WI38 (cell line): ENCODE results near the gene MBD1.

Experiments used
- H3K4me3 ChIP-seq: 2 replicates; pipeline ENCODE4 v1.5.1; 2011; ENCODE audit warnings: low read depth, mild to moderate bottlenecking, control low read depth, low read length
- CTCF ChIP-seq: IDR thresholded peaks from 2 replicates; pipeline ENCODE4 v1.5.1; 2012; ENCODE audit warnings: low read depth, mild to moderate bottlenecking, control low read depth, low read length

The MBD1 gene

GRCh38 chr18:50299626-50300388 is 18.5 kb upstream of the MBD1 start:
- no peak for TF ChIP-seq CTCF
- no peak overlapping the region for H3K4me3 ChIP-seq

GRCh38 chr18:50298443-50299284 is 17.3 kb upstream of the MBD1 start:
- peak overlapping the region; percentile 58 for H3K4me3 ChIP-seq
- TF ChIP-seq CTCF: no peak

GRCh38 chr18:50297621-50298442 is 16.5 kb upstream of the MBD1 start:
- peak overlapping the region; percentile 58 for H3K4me3 ChIP-seq

GRCh38 chr18:50293039-50293438 is 11.7 kb upstream of the MBD1 start:
- TF ChIP-seq CTCF: no peak
- no peak overlapping the region for H3K4me3 ChIP-seq

More at GRCh38 chr18:50297621-50298442, 16.5 kb upstream of the MBD1 start:
- no peak for TF ChIP-seq CTCF

- TF ChIP-seq CTCF: no peak
- no peak overlapping the region for H3K4me3 ChIP-seq
Observed at GRCh38 chr18:50289108-50289443, 7.8 kb upstream of the MBD1 start.

GRCh38 chr18:50288348-50289107 is 7.2 kb upstream of the MBD1 start:
- peak overlapping the region; percentile 78 for H3K4me3 ChIP-seq
